GM12878 (cell line): ENCODE measurements around the gene PIAS2. TPM values are rescaled to one million over a fixed set of nuclear protein-coding genes. Genes with fewer than 3 reads are reported as not detected.
"Not testable (repeated sequence)": the region's sequence is repeated elsewhere in the genome, so short reads cannot be mapped to it uniquely, and the experiment has no call there.

Experiments
- ATAC-seq: fragments of 200-7000 bp; cut with Tn5 transposase; 3 replicates; pipeline ENCODE4 v1.9.1; 2020; ENCODE audit warnings: mild to moderate bottlenecking, moderate library complexity
- BruUV-seq: library from RNA; stranded (reverse); fragments of 400-500 nt; replicated peaks from 2 replicates; lab custom pipeline; 2021; lab: Mats Ljungman, UMichigan
- CTCF ChIA-PET: fragments of 300-600 bp; sonication (Branson Sonifier 250); formaldehyde crosslinking; extraction: SDS; loops from one replicate; lab custom pipeline; 2021; ENCODE audit warnings: inconsistent platforms; lab: Yijun Ruan, JAX
- POLR2A ChIA-PET: fragments of 350-600 bp; formaldehyde crosslinking; extraction: SDS; loops from one replicate; lab custom pipeline; 2021; ENCODE audit warnings: inconsistent platforms; lab: Charles Lee
- RAD21 ChIA-PET: fragments of 300-600 bp; sonication (Branson Sonifier 250); formaldehyde crosslinking; loops from one replicate; lab custom pipeline; 2023; ENCODE audit warnings: antibody characterized with exemption; ENCODE audit not compliant: unreplicated experiment; lab: Charles Lee
- SMC1A ChIA-PET: fragments of 300-600 bp; sonication (Branson Sonifier 250); formaldehyde crosslinking; loops from one replicate; lab custom pipeline; 2023; ENCODE audit not compliant: unreplicated experiment, uncharacterized antibody; lab: Charles Lee
- DNase-seq: peaks from one replicate; pipeline ENCODE4 v3.0.0-alpha.2; 2011; ENCODE audit warnings: low read depth, low spot score
- FAIRE-seq: peaks from 3 replicates; lab custom pipeline; 2011; peaks lifted over from hg19 to GRCh38; lab: Jason Lieb, UNC
- H2AFZ ChIP-seq: 2 replicates; pipeline ENCODE4 v1.6.0; 2011; ENCODE audit warnings: low read depth, low read length, control low read depth; ENCODE audit not compliant: control insufficient read depth
- H3K27ac ChIP-seq: 2 replicates; pipeline ENCODE4 v1.5.1; 2011; ENCODE audit warnings: control low read depth; ENCODE audit not compliant: control insufficient read depth, insufficient read depth
- H3K27me3 ChIP-seq, 2 experiments: replicated peaks in 1 of 2; 2 replicates each; pipeline versions ENCODE4 v1.6.0 to v1.6.1; 2011; ENCODE audit warnings: low read length in 1 of 2; ENCODE audit not compliant: control insufficient read depth in 2 of 2, insufficient read depth in 2 of 2
- H3K36me3 ChIP-seq, 2 experiments: 2 replicates each; pipeline ENCODE4 v1.5.1; 2011; ENCODE audit warnings: low read length in 1 of 2; ENCODE audit not compliant: control insufficient read depth in 2 of 2, insufficient read depth in 2 of 2
- H3K4me1 ChIP-seq: 2 replicates; pipeline ENCODE4 v1.6.1; 2011; ENCODE audit warnings: mild to moderate bottlenecking, low read length, moderate library complexity, mixed read lengths; ENCODE audit not compliant: control insufficient read depth, insufficient read depth
- H3K4me2 ChIP-seq: 2 replicates; pipeline ENCODE4 v1.6.0; 2011; ENCODE audit warnings: control low read depth; ENCODE audit not compliant: control insufficient read depth, insufficient read depth
- H3K4me3 ChIP-seq: fragments of 200-600 bp; sonication (generic); 2 replicates; pipeline ENCODE4 v1.5.1; 2016
- H3K79me2 ChIP-seq: 2 replicates; pipeline ENCODE4 v1.6.0; 2011; ENCODE audit warnings: low read length; ENCODE audit not compliant: control insufficient read depth, insufficient read depth
- H3K9ac ChIP-seq: 2 replicates; pipeline ENCODE4 v1.8.0; 2011; ENCODE audit warnings: low read length, control low read depth, mixed read lengths; ENCODE audit not compliant: control insufficient read depth, insufficient read depth
- H3K9me3 ChIP-seq: replicated peaks from 3 replicates; pipeline ENCODE4 v1.5.1; 2011; ENCODE audit warnings: mild to moderate bottlenecking, low read length; ENCODE audit not compliant: control insufficient read depth, insufficient read depth
- H4K20me1 ChIP-seq: 2 replicates; pipeline ENCODE4 v1.6.0; 2011; ENCODE audit not compliant: control insufficient read depth, insufficient read depth
- CBX3 ChIP-seq: fragments of 200-600 bp; sonication (generic); IDR thresholded peaks from 2 replicates; pipeline ENCODE4 v1.6.1; 2016; ENCODE audit warnings: low read depth, borderline replicate concordance
- CBX5 ChIP-seq: sonication (generic); IDR thresholded peaks from 2 replicates; pipeline ENCODE4 v1.6.1; 2016; ENCODE audit warnings: low read depth, moderate library complexity, mild to moderate bottlenecking, inconsistent platforms
- CREM ChIP-seq: IDR thresholded peaks from 2 replicates; pipeline ENCODE4 v1.6.1; 2014; ENCODE audit warnings: antibody characterized with exemption, low read depth
- DPF2 ChIP-seq: fragments of 450-650 bp; IDR thresholded peaks from 2 replicates; pipeline ENCODE4 v1.6.1; 2017; ENCODE audit warnings: mild to moderate bottlenecking
- EGR1 ChIP-seq, 2 experiments: IDR thresholded peaks; 1 replicate in 1 of 2; 2 replicates in 1 of 2; pipeline ENCODE4 v1.6.1; 2011 to 2012; ENCODE audit warnings: low read depth in 2 of 2, low read length in 2 of 2, borderline replicate concordance in 1 of 2, mild to moderate bottlenecking in 1 of 2, moderate library complexity in 1 of 2
- FOXK2 ChIP-seq: fragments of 450-650 bp; IDR thresholded peaks from 2 replicates; pipeline ENCODE4 v1.6.1; 2017; ENCODE audit warnings: mild to moderate bottlenecking, moderate library complexity
- FOXM1 ChIP-seq: IDR thresholded peaks from 2 replicates; pipeline ENCODE4 v1.6.1; 2012; ENCODE audit warnings: low read depth, mild to moderate bottlenecking, inconsistent platforms, low read length, moderate library complexity
- IKZF1 ChIP-seq: fragments of 450-650 bp; conservative IDR thresholded peaks from 2 replicates; pipeline ENCODE4 v1.6.1; 2017; ENCODE audit warnings: antibody characterized with exemption, mild to moderate bottlenecking
- KDM1A ChIP-seq: fragments of 200-600 bp; sonication (generic); IDR thresholded peaks from 2 replicates; pipeline ENCODE4 v1.6.1; 2016; ENCODE audit warnings: borderline replicate concordance
- MTA3 ChIP-seq: IDR thresholded peaks from 2 replicates; pipeline ENCODE4 v1.6.1; 2012; ENCODE audit warnings: low read length, inconsistent platforms, borderline replicate concordance
- NR2F1 ChIP-seq: fragments of 450-650 bp; conservative IDR thresholded peaks from 2 replicates; pipeline ENCODE4 v1.6.1; 2017; ENCODE audit warnings: mild to moderate bottlenecking
- PAX5 ChIP-seq: IDR thresholded peaks from 2 replicates; pipeline ENCODE4 v1.6.1; 2011; ENCODE audit warnings: low read depth, low read length, borderline replicate concordance
- RAD51 ChIP-seq: fragments of 450-650 bp; IDR thresholded peaks from 2 replicates; pipeline ENCODE4 v1.6.1; 2016; ENCODE audit warnings: moderate library complexity, mild to moderate bottlenecking, inconsistent platforms
- RUNX3 ChIP-seq: IDR thresholded peaks from 2 replicates; pipeline ENCODE4 v1.6.1; 2012; ENCODE audit warnings: low read length, inconsistent platforms
- SIN3A ChIP-seq: IDR thresholded peaks from 2 replicates; pipeline ENCODE4 v1.6.1; 2012; ENCODE audit warnings: low read depth, low read length, improper control_type of control experiment
- WRNIP1 ChIP-seq: IDR thresholded peaks from 2 replicates; pipeline ENCODE4 v1.6.1; 2011; ENCODE audit warnings: low read depth, low read length, improper control_type of control experiment, borderline replicate concordance
- YY1 ChIP-seq: IDR thresholded peaks from 2 replicates; pipeline ENCODE4 v1.6.1; 2011; ENCODE audit warnings: low read depth, mild to moderate bottlenecking, low read length
- WGBS: methylation state at CpG from one replicate; pipeline ENCODE4 v1.1.6; 2016; ENCODE audit warnings: low lambda C conversion rate; ENCODE audit not compliant: insufficient replicate concordance, insufficient coverage; ENCODE audit errors: missing lambda C conversion rate; 5-methylcytosine and 5-hydroxymethylcytosine counted together
- in situ Hi-C: fragments of 300-500 bp; cut with MboI; formaldehyde crosslinking; loops from 9 replicates; pipeline ENCODE4 v1.14.3; 2018; ENCODE audit warnings: mixed read lengths
- intact Hi-C: fragments of 100-400 bp; cut with micrococcal nuclease; formaldehyde crosslinking; loops from one replicate; pipeline ENCODE4 v1.14.2; 2022; ENCODE audit not compliant: unreplicated experiment
- polyA plus RNA-seq, 11 experiments: library from polyadenylated mRNA; depleted of rRNA in 4 of 11; unstranded in 6 of 11; stranded (reverse) in 5 of 11; fragments of >200 nt; fragmentation: Nextera tagmentation in 4 of 11; fragmentation: Illumina TruSeq in 1 of 11; extraction: Ambion mirVana in 4 of 11; extraction: Trizol in 1 of 11; gene quantifications; 1 replicate in 1 of 11; 2 replicates in 10 of 11; pipeline versions ENCODE4 v1.2.1 to v1.2.3, GENCODE V29; 2011 to 2016; ENCODE audit warnings: inconsistent platforms in 2 of 11, missing spikeins in 2 of 11, low read depth in 1 of 11
- total RNA-seq, 4 experiments: library from RNA; depleted of rRNA in 3 of 4; stranded (reverse); fragments of >200 nt in 3 of 4; fragmentation: Illumina TruSeq in 1 of 4; extraction: Trizol in 1 of 4; gene quantifications; 2 replicates each; pipeline versions ENCODE4 v1.2.1 to v1.2.3, GENCODE V29; 2013 to 2021
- TF ChIP-seq, protein P1 (sequence below): fragments of 450-650 bp; conservative IDR thresholded peaks from 2 replicates; pipeline ENCODE4 v1.6.1; 2017; ENCODE audit warnings: mild to moderate bottlenecking, moderate library complexity

Gene PIAS2
- total and polyA plus RNA-seq, 10 of the 15 experiments (the other 5 are each of a cell fraction or from before 2014, with no cell fraction given): 4.0 to 31.8 (median 22.4) TPM

DNA sequence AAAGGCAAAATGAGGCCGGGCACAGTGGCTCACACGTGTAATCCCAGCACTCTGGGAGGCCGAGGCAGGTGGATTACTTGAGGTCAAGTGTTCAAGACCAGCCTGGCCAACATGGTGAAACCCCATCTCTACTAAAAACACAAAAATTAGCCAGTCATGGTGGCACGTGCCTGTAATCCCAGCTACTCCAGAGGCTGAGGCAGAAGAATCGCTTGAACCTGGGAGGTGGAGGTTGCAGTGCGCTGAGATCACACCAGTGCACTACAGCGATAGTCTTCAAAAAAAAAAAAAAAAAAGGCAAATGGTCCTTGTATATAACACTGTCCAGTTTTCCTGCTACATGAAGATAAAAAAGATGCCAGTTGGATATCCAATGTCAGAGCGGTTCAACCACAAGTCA lies 52.1 kb downstream of the PIAS2 start:
- FAIRE-seq, H3K9me3 ChIP-seq, CTCF ChIA-PET, ATAC-seq, DNase-seq, H3K9ac ChIP-seq, BruUV-seq, POLR2A ChIA-PET, H3K27ac ChIP-seq, H3K27me3 ChIP-seq, in situ Hi-C loops, RAD21 ChIA-PET, H4K20me1 ChIP-seq, H3K4me1 ChIP-seq, H2AFZ ChIP-seq, intact Hi-C loops, H3K4me3 ChIP-seq, H3K4me2 ChIP-seq, H3K36me3 ChIP-seq, H3K79me2 ChIP-seq: not testable (repeated sequence)
- WGBS: 96% methylated on average over 7 of the region's 8 CpGs
- SMC1A ChIA-PET: interaction anchor here (0.6 to 0.7 kb wide), 2 partner anchors 27 to 117 kb away, joined by 3 read pairs; no protein-coding TSS in a partner anchor

DNA sequence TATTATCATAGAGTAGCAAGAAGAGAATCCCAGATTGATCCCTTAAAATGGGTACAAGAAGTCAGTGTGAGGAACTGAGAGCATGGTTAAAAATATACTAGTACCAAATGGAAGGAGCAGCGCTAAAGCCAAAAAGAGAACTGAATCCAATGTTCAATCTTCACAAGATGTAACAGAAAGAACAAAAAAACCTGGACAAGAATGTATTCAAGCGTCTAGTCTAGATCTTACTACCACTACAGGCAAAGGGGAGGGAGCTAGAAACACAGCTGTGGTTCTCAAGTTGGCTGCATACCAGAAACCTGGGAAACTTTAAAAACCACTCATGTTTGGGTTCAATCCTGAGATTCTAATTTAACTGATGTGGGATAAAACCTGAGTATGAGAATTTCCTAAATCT lies 57.5 kb downstream of the PIAS2 start:
- no TSS peak for BruUV-seq
- in situ Hi-C loops: no loop called here
- FAIRE-seq (no peak), DNase-seq (peak; percentile 45), ATAC-seq (peak; percentile 90)
- H3K27me3 ChIP-seq: no peaks in the 10 kb centered on the region
- H3K27ac ChIP-seq: peak overlapping the region; percentile 2; the same call in 1 of the 2 replicates
- H2AFZ ChIP-seq: no peak overlapping the region
- 0 out of 2 replicates have a peak overlapping the region, but pooled peaks have one; percentile 6 for H3K4me3 ChIP-seq
- H3K9ac ChIP-seq: no peak overlapping the region
- ChIA-PET SMC1A (interaction anchor here (0.9 to 1.6 kb wide), 9 partner anchors 17 to 107 kb away, joined by 3 to 5 read pairs (median 3); no protein-coding TSS in a partner anchor), RAD21 (interaction anchor here (0.9 to 1.4 kb wide), 2 partner anchors 33 to 56 kb away, joined by 4 to 5 read pairs; no protein-coding TSS in a partner anchor), POLR2A (interaction anchor here (0.7 kb wide), 1 partner anchor 34 kb away, joined by 3 read pairs; no protein-coding TSS in a partner anchor), CTCF (interaction anchor here (0.8 to 1.0 kb wide), 2 partner anchors 29 to 34 kb away, joined by 3 read pairs; no protein-coding TSS in a partner anchor)
- H3K4me1 ChIP-seq: peaks cover 14% of the 10 kb centered on the region
- peaks cover 0 to 7% of the 10 kb centered on the region in 2 experiments; a peak in 3 of 4 replicates for H3K36me3 ChIP-seq
- peaks cover 4% of the 10 kb centered on the region for H3K79me2 ChIP-seq
- no peaks in the 10 kb centered on the region for H4K20me1 ChIP-seq
- peak overlapping the region; percentile 15; the same call in 1 of the 2 replicates for H3K4me2 ChIP-seq
- H3K9me3 ChIP-seq: peaks cover 3% of the 10 kb centered on the region; the same call in 1 of the 3 replicates
- intact Hi-C loops: no loop called here
- 3% methylated on average over 2 of the region's 2 CpGs for WGBS
- TF ChIP-seq, protein P1, sequence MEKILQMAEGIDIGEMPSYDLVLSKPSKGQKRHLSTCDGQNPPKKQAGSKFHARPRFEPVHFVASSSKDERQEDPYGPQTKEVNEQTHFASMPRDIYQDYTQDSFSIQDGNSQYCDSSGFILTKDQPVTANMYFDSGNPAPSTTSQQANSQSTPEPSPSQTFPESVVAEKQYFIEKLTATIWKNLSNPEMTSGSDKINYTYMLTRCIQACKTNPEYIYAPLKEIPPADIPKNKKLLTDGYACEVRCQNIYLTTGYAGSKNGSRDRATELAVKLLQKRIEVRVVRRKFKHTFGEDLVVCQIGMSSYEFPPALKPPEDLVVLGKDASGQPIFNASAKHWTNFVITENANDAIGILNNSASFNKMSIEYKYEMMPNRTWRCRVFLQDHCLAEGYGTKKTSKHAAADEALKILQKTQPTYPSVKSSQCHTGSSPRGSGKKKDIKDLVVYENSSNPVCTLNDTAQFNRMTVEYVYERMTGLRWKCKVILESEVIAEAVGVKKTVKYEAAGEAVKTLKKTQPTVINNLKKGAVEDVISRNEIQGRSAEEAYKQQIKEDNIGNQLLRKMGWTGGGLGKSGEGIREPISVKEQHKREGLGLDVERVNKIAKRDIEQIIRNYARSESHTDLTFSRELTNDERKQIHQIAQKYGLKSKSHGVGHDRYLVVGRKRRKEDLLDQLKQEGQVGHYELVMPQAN: no peak
- TF ChIP-seq YY1 (no peak), CBX5 (no peak), KDM1A (no peak), RUNX3 (peak; percentile 65), EGR1 (IDR thresholded peaks at IDR 0.05; ENCODE audit: borderline replicate concordance in 1 of 2, low read depth in 2 of 2, low read length in 2 of 2) (no peak), WRNIP1 (no peak), SIN3A (no peak), RAD51 (no peak), PAX5 (no peak), CBX3 (no peak), CREM (0 out of 2 replicates have a peak, but pooled peaks have one; percentile 19), DPF2 (no peak), IKZF1 (peak; percentile 71), FOXK2 (no peak), FOXM1 (peak; percentile 25; the same call in 1 of the 2 replicates), NR2F1 (no peak), MTA3 (no peak)
